Measurements from ENCODE around the gene INHBE. TPM values are rescaled to one million over a fixed set of nuclear protein-coding genes. Genes with fewer than 3 reads are reported as not detected.
"Not testable (repeated sequence)": the region's sequence is repeated elsewhere in the genome, so short reads cannot be mapped to it uniquely, and the experiment has no call there.

Gene INHBE
- total and polyA plus RNA-seq, 8 donors, result not detected

GRCh38 chr12:57497223-57498131 lies 42.4 kb downstream of the INHBE start:
- Histone ChIP-seq H3K27ac (no peak overlapping the region), H3K36me3 (peaks cover 47 to 87% (median 84%) of the 10 kb centered on the region in 4 donors), H3K27me3 (no peaks in the 10 kb centered on the region), H3K9me3 (no peaks in the 10 kb centered on the region), H3K4me1 (no peaks in the 10 kb centered on the region), H3K4me3 (no peak overlapping the region)
- no peak for DNase-seq
- intact Hi-C loops (cut with DNase I; ENCODE audit: low total_unique reads), result no loop called here
- WGBS, 5 donors, result 89 to 94% (median 93%) methylated on average over 12 of the region's 12 CpGs
- TF ChIP-seq EP300 (IDR thresholded peaks at IDR 0.05) (no peak), POLR2A (IDR thresholded peaks at IDR 0.05) (no peak), POLR2AphosphoS5 (IDR thresholded peaks at IDR 0.05) (no peak), CTCF (IDR thresholded peaks at IDR 0.05) (no peak)

- Histone ChIP-seq H3K4me1 (no peaks in the 10 kb centered on the region), H3K27me3 (no peaks in the 10 kb centered on the region), H3K27ac (no peak overlapping the region), H3K36me3 (peaks cover 42 to 87% (median 85%) of the 10 kb centered on the region in 4 donors), H3K9me3 (no peaks in the 10 kb centered on the region), H3K4me3 (no peak overlapping the region)
- intact Hi-C loops (cut with DNase I; ENCODE audit: low total_unique reads), result no loop called here
- no peak for DNase-seq
- TF ChIP-seq EP300 (IDR thresholded peaks at IDR 0.05) (no peak), POLR2A (IDR thresholded peaks at IDR 0.05) (no peak), POLR2AphosphoS5 (IDR thresholded peaks at IDR 0.05) (no peak), CTCF (IDR thresholded peaks at IDR 0.05) (no peak)
- WGBS, 5 donors, result 82 to 92% (median 84%) methylated on average over 8 to 9 of the region's 9 CpGs
These were observed 43.0 kb downstream of the INHBE start for GRCh38 chr12:57498132-57498502.

GRCh38 chr12:57498571-57498970 lies 43.5 kb downstream of the INHBE start:
- 88 to 98% (median 96%) methylated on average over 4 of the region's 4 CpGs for WGBS, 5 donors
- TF ChIP-seq EP300 (IDR thresholded peaks at IDR 0.05), result no peak
- TF ChIP-seq CTCF (IDR thresholded peaks at IDR 0.05), result no peak
- TF ChIP-seq POLR2A (IDR thresholded peaks at IDR 0.05), result no peak
- no peak for TF ChIP-seq POLR2AphosphoS5 (IDR thresholded peaks at IDR 0.05)
- Histone ChIP-seq H3K4me1 (no peaks in the 10 kb centered on the region), H3K4me3 (no peak overlapping the region), H3K36me3 (peaks cover 47 to 92% (median 89%) of the 10 kb centered on the region in 4 donors), H3K27me3 (no peaks in the 10 kb centered on the region), H3K9me3 (no peaks in the 10 kb centered on the region), H3K27ac (no peak overlapping the region)
- intact Hi-C loops (cut with DNase I; ENCODE audit: low total_unique reads), result no loop called here
- DNase-seq, result no peak

GRCh38 chr12:57500213-57500612 lies 45.1 kb downstream of the INHBE start:
- Histone ChIP-seq H3K4me1 (no peaks in the 10 kb centered on the region), H3K27ac (no peak overlapping the region), H3K36me3 (peaks cover 59 to 100% (median 96%) of the 10 kb centered on the region in 4 donors), H3K4me3 (no peak overlapping the region), H3K27me3 (no peaks in the 10 kb centered on the region), H3K9me3 (no peaks in the 10 kb centered on the region)
- intact Hi-C loops (cut with DNase I; ENCODE audit: low total_unique reads), result no loop called here
- 87 to 97% (median 95%) methylated on average over 11 of the region's 11 CpGs for WGBS, 5 donors
- DNase-seq, result no peak
- TF ChIP-seq EP300 (IDR thresholded peaks at IDR 0.05), result no peak
- no peak for TF ChIP-seq POLR2AphosphoS5 (IDR thresholded peaks at IDR 0.05)
- no peak for TF ChIP-seq POLR2A (IDR thresholded peaks at IDR 0.05)
- TF ChIP-seq CTCF (IDR thresholded peaks at IDR 0.05), result no peak

GRCh38 chr12:57502311-57502969 lies 47.3 kb downstream of the INHBE start:
- intact Hi-C loops (cut with DNase I; ENCODE audit: low total_unique reads); H3K27ac ChIP-seq; H3K27me3 ChIP-seq; H3K9me3 ChIP-seq; DNase-seq; H3K4me3 ChIP-seq; H3K4me1 ChIP-seq: not testable (repeated sequence)
- H3K36me3 ChIP-seq, result peaks cover 68 to 93% (median 91%) of the 10 kb centered on the region in 4 donors
- WGBS, 5 donors, result 91 to 98% (median 95%) methylated on average over 21 to 22 of the region's 22 CpGs

GRCh38 chr12:57506541-57506940 lies 51.4 kb downstream of the INHBE start:
- 83 to 98% (median 90%) methylated on average over 3 to 4 of the region's 4 CpGs for WGBS, 5 donors
- H3K27ac ChIP-seq; intact Hi-C loops (cut with DNase I; ENCODE audit: low total_unique reads); H3K9me3 ChIP-seq; H3K4me1 ChIP-seq; H3K4me3 ChIP-seq; H3K27me3 ChIP-seq; DNase-seq: not testable (repeated sequence)
- H3K36me3 ChIP-seq, result peaks cover 51 to 91% (median 87%) of the 10 kb centered on the region in 4 donors

Measured in stomach (tissue), 9 donors.